ENCODE results near the gene LARGE1. TPM values are rescaled to one million over a fixed set of nuclear protein-coding genes. Genes with fewer than 3 reads are reported as not detected.

Gene LARGE1
- total and polyA plus RNA-seq, 2 of the 8 experiments (the other 6 are each of a cell fraction or from before 2014, with no cell fraction given): 43.7 to 83.0 TPM

- POLR2A ChIA-PET (ENCODE audit: partially characterized antibody): no interaction called here
- Histone ChIP-seq H3K4me1 (replicated peaks in 1 of 4; ENCODE audit: control insufficient read depth in 3 of 4, insufficient read depth in 4 of 4, low read length in 3 of 4) (no peaks in the 10 kb centered on the region), H3K23ac (ENCODE audit: insufficient read length) (no peak overlapping the region), H3K79me2 (ENCODE audit: control insufficient read depth in 1 of 2, insufficient read depth in 2 of 2, low read length in 2 of 2) (no peaks in the 10 kb centered on the region), H3K9me3 (ENCODE audit: insufficient read depth in 2 of 2, low read depth in 1 of 2, low read length in 1 of 2) (no peaks in the 10 kb centered on the region), H3K79me1 (ENCODE audit: low read depth, low read length) (no peaks in the 10 kb centered on the region), H3K4me3 (ENCODE audit: extremely low read depth in 1 of 4, insufficient read depth in 2 of 4, low read depth in 3 of 4, low read length in 4 of 4) (no peak overlapping the region), H4K5ac (ENCODE audit: insufficient read length, low read depth, low read length) (no peak overlapping the region), H2AK5ac (ENCODE audit: low read depth, low read length) (no peak overlapping the region), H4K8ac (ENCODE audit: extremely low read depth, insufficient read depth, low read length) (no peak overlapping the region), H3K4ac (replicated peaks; ENCODE audit: insufficient read length, low read depth, low read length) (no peak overlapping the region), H3K23me2 (ENCODE audit: low read depth, low read length) (no peaks in the 10 kb centered on the region; the same call in 1 of the 2 replicates), H2AFZ (ENCODE audit: low read length) (no peak overlapping the region), H2BK120ac (replicated peaks; ENCODE audit: low read depth, low read length) (no peak overlapping the region), H3K14ac (ENCODE audit: insufficient read length) (no peak overlapping the region), H2BK15ac (ENCODE audit: low read length) (no peak overlapping the region), H3K36me3 (ENCODE audit: control insufficient read depth in 2 of 4, insufficient read depth in 4 of 4, low read length in 3 of 4) (no peaks in the 10 kb centered on the region), H2BK12ac (ENCODE audit: low read depth, low read length) (no peak overlapping the region), H3K4me2 (ENCODE audit: insufficient read depth in 1 of 2, low read depth in 2 of 2, low read length in 2 of 2) (no peak overlapping the region), H4K20me1 (replicated peaks in 1 of 2; ENCODE audit: control insufficient read depth in 1 of 2, insufficient read depth in 2 of 2, low read length in 2 of 2) (no peaks in the 10 kb centered on the region), H2BK5ac (ENCODE audit: low read depth, low read length) (no peak overlapping the region), H3K27ac (ENCODE audit: low read depth, low read length) (no peak overlapping the region), H3K27me3 (replicated peaks in 1 of 4; ENCODE audit: control insufficient read depth in 3 of 4, extremely low read depth in 1 of 4, insufficient read depth in 3 of 4, low read length in 3 of 4) (no peaks in the 10 kb centered on the region), H3K9ac (replicated peaks in 1 of 4; ENCODE audit: extremely low read depth in 1 of 4, low read depth in 3 of 4, low read length in 3 of 4) (no peak overlapping the region), H3K56ac (replicated peaks; ENCODE audit: insufficient read length, low read depth, low read length) (no peak overlapping the region), H2BK20ac (ENCODE audit: low read length) (no peak overlapping the region), H4K91ac (replicated peaks; ENCODE audit: insufficient read length, low read length) (no peak overlapping the region), H3K18ac (ENCODE audit: extremely low read depth, low read length) (no peak overlapping the region)
- FAIRE-seq: no peak
- CTCF ChIA-PET (ENCODE audit: partially characterized antibody): interaction anchor here (3.5 kb wide), 1 partner anchor 8 kb away, joined by 12 read pairs; no protein-coding TSS in a partner anchor
- WGBS, 2 experiments (ENCODE audit: extremely low coverage in 1 of 2, insufficient coverage in 1 of 2, insufficient read length in 1 of 2, insufficient replicate concordance in 2 of 2, low coverage in 1 of 2, low lambda C conversion rate in 2 of 2, missing lambda C conversion rate in 1 of 2): 88% methylated on average over 1 of the region's 1 CpG; no CpG with 5 or more reads in 1 of the 2 experiments
- no peak for TF ChIP-seq POLR2AphosphoS5 (IDR thresholded peaks at IDR 0.05; ENCODE audit: low read depth, low read length)
- TF ChIP-seq CHD2 (IDR thresholded peaks at IDR 0.05; ENCODE audit: low read length): no peak
- no peak for TF ChIP-seq RXRA (IDR thresholded peaks at IDR 0.05; ENCODE audit: insufficient read depth, low read depth, low read length)
- no peak for TF ChIP-seq BRCA1 (IDR thresholded peaks at IDR 0.05; ENCODE audit: low read depth, low read length)
- TF ChIP-seq TCF12 (IDR thresholded peaks at IDR 0.05; ENCODE audit: low read depth, low read length): no peak
- no peak for TF ChIP-seq CTCF (IDR thresholded peaks at IDR 0.05; ENCODE audit: control extremely low read depth in 1 of 3, insufficient read depth in 1 of 3, low read depth in 1 of 3, low read length in 3 of 3)
- no peak for TF ChIP-seq SIX5 (IDR thresholded peaks at IDR 0.05; ENCODE audit: low read depth, low read length)
- no peak for TF ChIP-seq SP4 (IDR thresholded peaks at IDR 0.05; ENCODE audit: low read length)
- no peak for TF ChIP-seq PHF8 (conservative IDR thresholded peaks at IDR 0.05; ENCODE audit: low read depth, low read length)
- TF ChIP-seq JUND (IDR thresholded peaks at IDR 0.05; ENCODE audit: low read length): no peak
- no peak for TF ChIP-seq HDAC6 (IDR thresholded peaks at IDR 0.05; ENCODE audit: low read depth, low read length)
- TF ChIP-seq RNF2 (IDR thresholded peaks at IDR 0.05; ENCODE audit: borderline replicate concordance, low read depth, low read length, missing control alignments, poor library complexity, severe bottlenecking): no peak
- TF ChIP-seq CTBP2 (IDR thresholded peaks at IDR 0.05; ENCODE audit: borderline replicate concordance, insufficient read depth, insufficient read length, low read length): no peak
- DNase-seq (ENCODE audit: low read depth in 1 of 2, low spot score in 2 of 2): no peak
Measured at GRCh38 chr22:33931406-33931805, 11.1 kb upstream of the LARGE1 start.
